Measurements from ENCODE around the gene NSD1.

GRCh38 chr5:177232358-177232757, 98.8 kb downstream of the NSD1 start:
- TF ChIP-seq, protein P1, sequence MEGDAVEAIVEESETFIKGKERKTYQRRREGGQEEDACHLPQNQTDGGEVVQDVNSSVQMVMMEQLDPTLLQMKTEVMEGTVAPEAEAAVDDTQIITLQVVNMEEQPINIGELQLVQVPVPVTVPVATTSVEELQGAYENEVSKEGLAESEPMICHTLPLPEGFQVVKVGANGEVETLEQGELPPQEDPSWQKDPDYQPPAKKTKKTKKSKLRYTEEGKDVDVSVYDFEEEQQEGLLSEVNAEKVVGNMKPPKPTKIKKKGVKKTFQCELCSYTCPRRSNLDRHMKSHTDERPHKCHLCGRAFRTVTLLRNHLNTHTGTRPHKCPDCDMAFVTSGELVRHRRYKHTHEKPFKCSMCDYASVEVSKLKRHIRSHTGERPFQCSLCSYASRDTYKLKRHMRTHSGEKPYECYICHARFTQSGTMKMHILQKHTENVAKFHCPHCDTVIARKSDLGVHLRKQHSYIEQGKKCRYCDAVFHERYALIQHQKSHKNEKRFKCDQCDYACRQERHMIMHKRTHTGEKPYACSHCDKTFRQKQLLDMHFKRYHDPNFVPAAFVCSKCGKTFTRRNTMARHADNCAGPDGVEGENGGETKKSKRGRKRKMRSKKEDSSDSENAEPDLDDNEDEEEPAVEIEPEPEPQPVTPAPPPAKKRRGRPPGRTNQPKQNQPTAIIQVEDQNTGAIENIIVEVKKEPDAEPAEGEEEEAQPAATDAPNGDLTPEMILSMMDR (conservative IDR thresholded peaks at IDR 0.05; ENCODE audit: low read depth, low read length) = no peak
- no peak for TF ChIP-seq EZH2 (IDR thresholded peaks at IDR 0.05; ENCODE audit: low read length, unreplicated experiment)
